H1 (cell line): ENCODE data around the gene VWA5B2.

Source experiments
- RAD21 ChIP-seq, 2 experiments: IDR thresholded peaks in 1 of 2; conservative IDR thresholded peaks in 1 of 2; 2 replicates each; pipeline ENCODE4 v1.6.1; 2011; ENCODE audit warnings: low read depth in 2 of 2, low read length in 2 of 2, improper control_type of control experiment in 1 of 2, inconsistent platforms in 1 of 2, mild to moderate bottlenecking in 1 of 2, moderate library complexity in 1 of 2
- SP1 ChIP-seq: IDR thresholded peaks from 2 replicates; pipeline ENCODE4 v1.6.1; 2011; ENCODE audit warnings: low read depth, low read length
- TF ChIP-seq, protein P1 (sequence below), 3 experiments: IDR thresholded peaks; 1 replicate in 2 of 3; 2 replicates in 1 of 3; pipeline versions ENCODE4 v1.5.1 to v1.6.1; 2011; ENCODE audit warnings: low read length in 3 of 3, mild to moderate bottlenecking in 3 of 3, inconsistent platforms in 2 of 3, low read depth in 1 of 3, moderate library complexity in 1 of 3; ENCODE audit not compliant: insufficient read depth in 1 of 3; ENCODE audit errors: control extremely low read depth in 1 of 3

GRCh38 chr3:184260724-184261269, 31.4 kb downstream of the VWA5B2 start:
- TF ChIP-seq SP1, result no peak
- no peak for TF ChIP-seq RAD21 (IDR thresholded peaks at IDR 0.05 in 1 of 2, conservative IDR thresholded peaks at IDR 0.05 in 1 of 2; ENCODE audit: low read depth in 2 of 2, low read length in 2 of 2)
- TF ChIP-seq, protein P1, sequence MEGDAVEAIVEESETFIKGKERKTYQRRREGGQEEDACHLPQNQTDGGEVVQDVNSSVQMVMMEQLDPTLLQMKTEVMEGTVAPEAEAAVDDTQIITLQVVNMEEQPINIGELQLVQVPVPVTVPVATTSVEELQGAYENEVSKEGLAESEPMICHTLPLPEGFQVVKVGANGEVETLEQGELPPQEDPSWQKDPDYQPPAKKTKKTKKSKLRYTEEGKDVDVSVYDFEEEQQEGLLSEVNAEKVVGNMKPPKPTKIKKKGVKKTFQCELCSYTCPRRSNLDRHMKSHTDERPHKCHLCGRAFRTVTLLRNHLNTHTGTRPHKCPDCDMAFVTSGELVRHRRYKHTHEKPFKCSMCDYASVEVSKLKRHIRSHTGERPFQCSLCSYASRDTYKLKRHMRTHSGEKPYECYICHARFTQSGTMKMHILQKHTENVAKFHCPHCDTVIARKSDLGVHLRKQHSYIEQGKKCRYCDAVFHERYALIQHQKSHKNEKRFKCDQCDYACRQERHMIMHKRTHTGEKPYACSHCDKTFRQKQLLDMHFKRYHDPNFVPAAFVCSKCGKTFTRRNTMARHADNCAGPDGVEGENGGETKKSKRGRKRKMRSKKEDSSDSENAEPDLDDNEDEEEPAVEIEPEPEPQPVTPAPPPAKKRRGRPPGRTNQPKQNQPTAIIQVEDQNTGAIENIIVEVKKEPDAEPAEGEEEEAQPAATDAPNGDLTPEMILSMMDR (IDR thresholded peaks at IDR 0.05; ENCODE audit: control extremely low read depth in 1 of 3, insufficient read depth in 1 of 3, low read depth in 1 of 3, low read length in 3 of 3), result no peak; a peak in 1 of 4 replicates
